HEK293 (cell line): ENCODE data around the gene ADAMTS17.
A peak's percentile ranks its signal among the peaks of the same experiment; 100 is the strongest.

ENCODE experiments used
- CTCF ChIA-PET: fragments of 350-600 bp; formaldehyde crosslinking; extraction: SDS; loops from one replicate; lab custom pipeline; 2021; ENCODE audit warnings: antibody characterized with exemption; lab: Yijun Ruan, JAX
- POLR2A ChIA-PET: fragments of 300-600 bp; formaldehyde crosslinking; extraction: SDS; loops from one replicate; lab custom pipeline; 2020; ENCODE audit warnings: antibody characterized with exemption, inconsistent platforms; lab: Yijun Ruan, JAX
- H3K27ac ChIP-seq: fragments of 200-500 bp; sonication (Bioruptor generic); 2 replicates; pipeline ENCODE4 v1.5.1; 2014; ENCODE audit warnings: low read depth, low read length, control low read depth, inconsistent platforms; ENCODE audit errors: extremely low read depth
- H3K36me3 ChIP-seq, 2 experiments: fragments of 200-500 bp in 1 of 2; sonication (Bioruptor generic) in 1 of 2; 1 replicate in 1 of 2; 2 replicates in 1 of 2; pipeline ENCODE4 v1.5.1; 2014 to 2017; ENCODE audit warnings: inconsistent platforms in 2 of 2, low read length in 2 of 2; ENCODE audit not compliant: control insufficient read depth in 2 of 2, insufficient read depth in 1 of 2
- H3K4me1 ChIP-seq: fragments of 200-500 bp; sonication (Bioruptor generic); 2 replicates; pipeline ENCODE4 v1.5.1; 2014; ENCODE audit warnings: mild to moderate bottlenecking, low read length, inconsistent platforms; ENCODE audit not compliant: control insufficient read depth, insufficient read depth
- H3K4me3 ChIP-seq: 2 replicates; pipeline ENCODE4 v1.5.1; 2011; ENCODE audit warnings: low read depth, mild to moderate bottlenecking, control low read depth, low read length, moderate library complexity
- H3K9me3 ChIP-seq: fragments of 200-500 bp; sonication (Bioruptor generic); 2 replicates; pipeline ENCODE4 v1.5.1; 2014; ENCODE audit warnings: low read depth, low read length, inconsistent platforms; ENCODE audit not compliant: control insufficient read depth, insufficient read depth
- EGR2 ChIP-seq: fragments of 450-650 bp; formaldehyde crosslinking; IDR thresholded peaks from 2 replicates; pipeline ENCODE4 v1.5.1; 2016; ENCODE audit warnings: low read depth, missing biosample characterization, missing genetic modification characterization
- FEZF1 ChIP-seq: fragments of 450-650 bp; formaldehyde crosslinking; IDR thresholded peaks from 2 replicates; pipeline ENCODE4 v1.5.1; 2016; ENCODE audit warnings: missing biosample characterization, missing genetic modification characterization
- HOXC10 ChIP-seq: sonication (generic); formaldehyde crosslinking; IDR thresholded peaks from 2 replicates; pipeline ENCODE4 v1.8.1; 2023; ENCODE audit warnings: mild to moderate bottlenecking, missing genetic modification reagents
- RBAK ChIP-seq: fragments of 450-650 bp; formaldehyde crosslinking; IDR thresholded peaks from 2 replicates; pipeline ENCODE4 v1.5.1; 2016; ENCODE audit warnings: missing biosample characterization, missing genetic modification characterization
- SCRT2 ChIP-seq: fragments of 450-650 bp; formaldehyde crosslinking; IDR thresholded peaks from 2 replicates; pipeline ENCODE4 v1.5.1; 2016; ENCODE audit warnings: missing biosample characterization, missing genetic modification characterization
- YY2 ChIP-seq: fragments of 450-650 bp; formaldehyde crosslinking; IDR thresholded peaks from 2 replicates; pipeline ENCODE4 v1.5.1; 2016; ENCODE audit warnings: missing biosample characterization, missing genetic modification characterization
- ZFHX2 ChIP-seq: fragments of 450-650 bp; formaldehyde crosslinking; conservative IDR thresholded peaks from 2 replicates; pipeline ENCODE4 v1.5.1; 2016; ENCODE audit warnings: missing biosample characterization, missing genetic modification characterization
- ZNF10 ChIP-seq: fragments of 450-650 bp; formaldehyde crosslinking; IDR thresholded peaks from 2 replicates; pipeline ENCODE4 v1.5.1; 2017; ENCODE audit warnings: missing biosample characterization, missing genetic modification characterization
- ZNF133 ChIP-seq: fragments of 450-650 bp; formaldehyde crosslinking; IDR thresholded peaks from 2 replicates; pipeline ENCODE4 v1.5.1; 2016; ENCODE audit warnings: missing biosample characterization, missing genetic modification characterization
- ZNF239 ChIP-seq: fragments of 450-650 bp; formaldehyde crosslinking; IDR thresholded peaks from 2 replicates; pipeline ENCODE4 v1.5.1; 2016; ENCODE audit warnings: missing biosample characterization, missing genetic modification characterization
- ZNF366 ChIP-seq: fragments of 450-650 bp; formaldehyde crosslinking; conservative IDR thresholded peaks from 2 replicates; pipeline ENCODE4 v1.5.1; 2016; ENCODE audit warnings: missing biosample characterization, missing genetic modification characterization
- ZNF423 ChIP-seq: fragments of 450-650 bp; formaldehyde crosslinking; IDR thresholded peaks from 2 replicates; pipeline ENCODE4 v1.5.1; 2016; ENCODE audit warnings: missing biosample characterization, missing genetic modification characterization
- ZNF48 ChIP-seq: fragments of 450-650 bp; formaldehyde crosslinking; IDR thresholded peaks from 2 replicates; pipeline ENCODE4 v1.5.1; 2016; ENCODE audit warnings: missing biosample characterization, missing genetic modification characterization
- ZNF555 ChIP-seq: fragments of 450-650 bp; formaldehyde crosslinking; conservative IDR thresholded peaks from 2 replicates; pipeline ENCODE4 v1.5.1; 2017; ENCODE audit warnings: missing biosample characterization, mild to moderate bottlenecking, missing genetic modification characterization, inconsistent platforms
- ZNF623 ChIP-seq: fragments of 450-650 bp; formaldehyde crosslinking; IDR thresholded peaks from 2 replicates; pipeline ENCODE4 v1.5.1; 2016; ENCODE audit warnings: missing biosample characterization, missing genetic modification characterization
- ZNF707 ChIP-seq: fragments of 450-650 bp; formaldehyde crosslinking; IDR thresholded peaks from 2 replicates; pipeline ENCODE4 v1.5.1; 2016; ENCODE audit warnings: missing biosample characterization, missing genetic modification characterization
- ZNF76 ChIP-seq: fragments of 450-650 bp; formaldehyde crosslinking; IDR thresholded peaks from 2 replicates; pipeline ENCODE4; 2016; ENCODE audit warnings: low read depth, missing biosample characterization, missing genetic modification characterization, borderline replicate concordance
- ZNF776 ChIP-seq: fragments of 450-650 bp; formaldehyde crosslinking; IDR thresholded peaks from 2 replicates; pipeline ENCODE4 v1.5.0; 2017; ENCODE audit warnings: missing biosample characterization, missing genetic modification characterization, borderline replicate concordance
- ZNF792 ChIP-seq: fragments of 450-650 bp; formaldehyde crosslinking; IDR thresholded peaks from 2 replicates; pipeline ENCODE4 v1.5.1; 2016; ENCODE audit warnings: missing biosample characterization, missing genetic modification characterization
- TF ChIP-seq, protein P1 (sequence below): fragments of 450-650 bp; formaldehyde crosslinking; IDR thresholded peaks from 2 replicates; pipeline ENCODE4 v1.5.1; 2017; ENCODE audit warnings: missing biosample characterization, missing genetic modification characterization
- TF ChIP-seq, protein P2 (sequence below): fragments of 450-650 bp; IDR thresholded peaks from 2 replicates; pipeline ENCODE4 v1.5.1; 2018; ENCODE audit warnings: missing biosample characterization, mild to moderate bottlenecking, missing genetic modification characterization
- TF ChIP-seq, protein P3 (sequence below): sonication (generic); formaldehyde crosslinking; IDR thresholded peaks from 2 replicates; pipeline ENCODE4 v1.8.1; 2022; ENCODE audit warnings: mild to moderate bottlenecking, moderate library complexity, missing genetic modification reagents
- TF ChIP-seq, protein P4 (sequence below): fragments of 450-650 bp; formaldehyde crosslinking; IDR thresholded peaks from 2 replicates; pipeline ENCODE4 v1.5.1; 2016; ENCODE audit warnings: missing biosample characterization, missing genetic modification characterization, borderline replicate concordance
- TF ChIP-seq, protein P5 (sequence below): fragments of 450-650 bp; formaldehyde crosslinking; conservative IDR thresholded peaks from 2 replicates; pipeline ENCODE4 v1.5.1; 2016; ENCODE audit warnings: low read depth, missing biosample characterization, missing genetic modification characterization

Gene ADAMTS17

DNA sequence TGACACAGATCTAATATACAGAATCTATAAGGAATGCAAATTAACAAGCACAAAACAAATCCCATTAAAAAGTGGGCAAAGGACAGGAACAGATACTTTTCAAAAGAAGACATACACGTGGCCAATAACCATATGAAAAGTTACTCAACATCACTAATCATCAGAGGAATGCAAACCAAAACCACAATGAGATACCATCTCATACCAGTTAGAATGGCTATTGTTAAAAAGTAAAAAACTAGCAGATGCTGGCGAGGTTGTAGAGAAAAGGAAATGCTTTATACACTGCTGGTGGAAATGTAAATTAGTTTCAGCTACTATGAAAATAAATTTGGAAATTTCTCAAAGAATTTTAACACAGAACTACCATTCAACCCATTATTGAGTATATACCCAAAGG, 50.7 kb downstream of the ADAMTS17 start (continued):
- TF ChIP-seq, protein P1, sequence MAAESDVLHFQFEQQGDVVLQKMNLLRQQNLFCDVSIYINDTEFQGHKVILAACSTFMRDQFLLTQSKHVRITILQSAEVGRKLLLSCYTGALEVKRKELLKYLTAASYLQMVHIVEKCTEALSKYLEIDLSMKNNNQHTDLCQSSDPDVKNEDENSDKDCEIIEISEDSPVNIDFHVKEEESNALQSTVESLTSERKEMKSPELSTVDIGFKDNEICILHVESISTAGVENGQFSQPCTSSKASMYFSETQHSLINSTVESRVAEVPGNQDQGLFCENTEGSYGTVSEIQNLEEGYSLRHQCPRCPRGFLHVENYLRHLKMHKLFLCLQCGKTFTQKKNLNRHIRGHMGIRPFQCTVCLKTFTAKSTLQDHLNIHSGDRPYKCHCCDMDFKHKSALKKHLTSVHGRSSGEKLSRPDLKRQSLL (tag by site-specific recombination) = no peak
- TF ChIP-seq ZNF423 (tag by site-specific recombination) (no peak), ZNF133 (tag by site-specific recombination) (no peak), YY2 (no peak), RBAK (no peak)
- TF ChIP-seq, protein P2, sequence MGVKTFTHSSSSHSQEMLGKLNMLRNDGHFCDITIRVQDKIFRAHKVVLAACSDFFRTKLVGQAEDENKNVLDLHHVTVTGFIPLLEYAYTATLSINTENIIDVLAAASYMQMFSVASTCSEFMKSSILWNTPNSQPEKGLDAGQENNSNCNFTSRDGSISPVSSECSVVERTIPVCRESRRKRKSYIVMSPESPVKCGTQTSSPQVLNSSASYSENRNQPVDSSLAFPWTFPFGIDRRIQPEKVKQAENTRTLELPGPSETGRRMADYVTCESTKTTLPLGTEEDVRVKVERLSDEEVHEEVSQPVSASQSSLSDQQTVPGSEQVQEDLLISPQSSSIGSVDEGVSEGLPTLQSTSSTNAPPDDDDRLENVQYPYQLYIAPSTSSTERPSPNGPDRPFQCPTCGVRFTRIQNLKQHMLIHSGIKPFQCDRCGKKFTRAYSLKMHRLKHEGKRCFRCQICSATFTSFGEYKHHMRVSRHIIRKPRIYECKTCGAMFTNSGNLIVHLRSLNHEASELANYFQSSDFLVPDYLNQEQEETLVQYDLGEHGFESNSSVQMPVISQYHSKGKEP = no peak

DNA sequence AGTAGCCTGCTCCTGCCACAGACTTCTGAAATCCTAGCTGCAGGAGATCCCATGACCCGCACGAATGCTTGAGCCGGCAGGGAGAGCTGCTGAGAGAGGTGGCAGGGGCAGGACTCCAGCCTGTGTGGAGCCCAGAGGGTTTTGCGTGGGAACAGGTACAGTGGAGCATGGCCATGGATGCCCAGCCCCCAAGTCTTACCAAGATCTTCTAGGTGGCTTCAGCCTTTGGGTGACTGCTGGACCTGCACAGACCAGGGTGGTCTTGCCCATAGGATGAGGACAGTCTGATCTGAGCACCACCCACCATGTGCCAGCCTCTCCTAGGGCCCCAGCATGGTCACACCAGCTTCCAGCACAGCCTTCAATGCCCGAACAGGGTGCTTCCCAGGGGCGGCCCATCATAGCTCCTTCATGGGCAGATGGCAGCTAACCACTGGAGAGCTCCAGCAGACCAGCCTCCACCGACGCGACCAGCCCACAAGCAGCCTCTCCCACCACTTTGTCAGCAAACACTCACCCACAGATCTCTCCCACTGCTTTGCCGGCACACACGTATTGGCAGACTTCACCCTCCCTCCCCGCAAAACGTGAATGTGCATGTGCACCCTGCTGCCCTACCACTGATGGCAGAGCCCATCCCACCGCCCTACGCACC, 56.0 kb downstream of the ADAMTS17 start:
- Histone ChIP-seq H3K36me3 (no peaks in the 10 kb centered on the region), H3K4me3 (no peak overlapping the region)
- TF ChIP-seq ZNF555 (tag by site-specific recombination) = no peak
- no peak for TF ChIP-seq HOXC10
- TF ChIP-seq FEZF1 (tag by site-specific recombination) = no peak
- peak; percentile 71 for TF ChIP-seq ZFHX2 (tag by site-specific recombination)
- peak; percentile 80 for TF ChIP-seq EGR2 (tag by site-specific recombination)
- TF ChIP-seq, all 188 proteins: peak for 2
- no peak overlapping the region for H3K27ac ChIP-seq
- ChIA-PET POLR2A (no interaction called here), CTCF (no interaction called here)
- H3K4me1 ChIP-seq = no peaks in the 10 kb centered on the region
- no peaks in the 10 kb centered on the region; the same call in 1 of the 2 replicates for H3K9me3 ChIP-seq

DNA sequence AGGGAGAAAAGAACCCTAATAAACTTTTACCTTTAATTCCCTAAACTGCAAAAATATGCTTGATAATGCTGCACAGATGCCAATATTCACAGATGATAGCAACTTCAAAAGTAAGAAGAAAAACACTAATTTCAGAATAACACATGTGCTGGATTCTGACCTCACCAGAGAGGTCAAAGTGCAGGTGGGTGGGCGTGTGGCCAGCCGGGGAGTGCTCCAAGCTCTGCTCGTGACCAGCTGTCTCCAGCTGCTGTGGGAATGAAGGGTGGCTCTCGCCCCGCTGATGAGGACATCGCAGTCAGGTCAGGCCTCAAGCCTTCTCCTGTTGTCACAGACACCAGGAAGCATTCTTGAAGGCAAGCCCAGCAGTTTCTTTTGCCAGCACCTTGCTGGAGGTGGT, 57.1 kb downstream of the ADAMTS17 start:
- Histone ChIP-seq H3K27ac (no peak overlapping the region), H3K36me3 (no peaks in the 10 kb centered on the region), H3K4me3 (no peak overlapping the region), H3K4me1 (no peaks in the 10 kb centered on the region), H3K9me3 (no peaks in the 10 kb centered on the region; the same call in 1 of the 2 replicates)
- ChIA-PET CTCF (no interaction called here), POLR2A (no interaction called here)
- TF ChIP-seq ZNF366 (tag by site-specific recombination) = no peak
- TF ChIP-seq ZNF10 = no peak
- TF ChIP-seq ZFHX2 (tag by site-specific recombination) = no peak
- TF ChIP-seq, protein P3, sequence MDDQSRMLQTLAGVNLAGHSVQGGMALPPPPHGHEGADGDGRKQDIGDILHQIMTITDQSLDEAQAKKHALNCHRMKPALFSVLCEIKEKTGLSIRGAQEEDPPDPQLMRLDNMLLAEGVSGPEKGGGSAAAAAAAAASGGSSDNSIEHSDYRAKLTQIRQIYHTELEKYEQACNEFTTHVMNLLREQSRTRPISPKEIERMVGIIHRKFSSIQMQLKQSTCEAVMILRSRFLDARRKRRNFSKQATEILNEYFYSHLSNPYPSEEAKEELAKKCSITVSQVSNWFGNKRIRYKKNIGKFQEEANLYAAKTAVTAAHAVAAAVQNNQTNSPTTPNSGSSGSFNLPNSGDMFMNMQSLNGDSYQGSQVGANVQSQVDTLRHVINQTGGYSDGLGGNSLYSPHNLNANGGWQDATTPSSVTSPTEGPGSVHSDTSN (CRISPR knock-in tag) = no peak
- TF ChIP-seq, protein P4, sequence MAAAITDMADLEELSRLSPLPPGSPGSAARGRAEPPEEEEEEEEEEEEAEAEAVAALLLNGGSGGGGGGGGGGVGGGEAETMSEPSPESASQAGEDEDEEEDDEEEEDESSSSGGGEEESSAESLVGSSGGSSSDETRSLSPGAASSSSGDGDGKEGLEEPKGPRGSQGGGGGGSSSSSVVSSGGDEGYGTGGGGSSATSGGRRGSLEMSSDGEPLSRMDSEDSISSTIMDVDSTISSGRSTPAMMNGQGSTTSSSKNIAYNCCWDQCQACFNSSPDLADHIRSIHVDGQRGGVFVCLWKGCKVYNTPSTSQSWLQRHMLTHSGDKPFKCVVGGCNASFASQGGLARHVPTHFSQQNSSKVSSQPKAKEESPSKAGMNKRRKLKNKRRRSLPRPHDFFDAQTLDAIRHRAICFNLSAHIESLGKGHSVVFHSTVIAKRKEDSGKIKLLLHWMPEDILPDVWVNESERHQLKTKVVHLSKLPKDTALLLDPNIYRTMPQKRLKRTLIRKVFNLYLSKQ (tag by site-specific recombination) = no peak
- TF ChIP-seq, protein P5, sequence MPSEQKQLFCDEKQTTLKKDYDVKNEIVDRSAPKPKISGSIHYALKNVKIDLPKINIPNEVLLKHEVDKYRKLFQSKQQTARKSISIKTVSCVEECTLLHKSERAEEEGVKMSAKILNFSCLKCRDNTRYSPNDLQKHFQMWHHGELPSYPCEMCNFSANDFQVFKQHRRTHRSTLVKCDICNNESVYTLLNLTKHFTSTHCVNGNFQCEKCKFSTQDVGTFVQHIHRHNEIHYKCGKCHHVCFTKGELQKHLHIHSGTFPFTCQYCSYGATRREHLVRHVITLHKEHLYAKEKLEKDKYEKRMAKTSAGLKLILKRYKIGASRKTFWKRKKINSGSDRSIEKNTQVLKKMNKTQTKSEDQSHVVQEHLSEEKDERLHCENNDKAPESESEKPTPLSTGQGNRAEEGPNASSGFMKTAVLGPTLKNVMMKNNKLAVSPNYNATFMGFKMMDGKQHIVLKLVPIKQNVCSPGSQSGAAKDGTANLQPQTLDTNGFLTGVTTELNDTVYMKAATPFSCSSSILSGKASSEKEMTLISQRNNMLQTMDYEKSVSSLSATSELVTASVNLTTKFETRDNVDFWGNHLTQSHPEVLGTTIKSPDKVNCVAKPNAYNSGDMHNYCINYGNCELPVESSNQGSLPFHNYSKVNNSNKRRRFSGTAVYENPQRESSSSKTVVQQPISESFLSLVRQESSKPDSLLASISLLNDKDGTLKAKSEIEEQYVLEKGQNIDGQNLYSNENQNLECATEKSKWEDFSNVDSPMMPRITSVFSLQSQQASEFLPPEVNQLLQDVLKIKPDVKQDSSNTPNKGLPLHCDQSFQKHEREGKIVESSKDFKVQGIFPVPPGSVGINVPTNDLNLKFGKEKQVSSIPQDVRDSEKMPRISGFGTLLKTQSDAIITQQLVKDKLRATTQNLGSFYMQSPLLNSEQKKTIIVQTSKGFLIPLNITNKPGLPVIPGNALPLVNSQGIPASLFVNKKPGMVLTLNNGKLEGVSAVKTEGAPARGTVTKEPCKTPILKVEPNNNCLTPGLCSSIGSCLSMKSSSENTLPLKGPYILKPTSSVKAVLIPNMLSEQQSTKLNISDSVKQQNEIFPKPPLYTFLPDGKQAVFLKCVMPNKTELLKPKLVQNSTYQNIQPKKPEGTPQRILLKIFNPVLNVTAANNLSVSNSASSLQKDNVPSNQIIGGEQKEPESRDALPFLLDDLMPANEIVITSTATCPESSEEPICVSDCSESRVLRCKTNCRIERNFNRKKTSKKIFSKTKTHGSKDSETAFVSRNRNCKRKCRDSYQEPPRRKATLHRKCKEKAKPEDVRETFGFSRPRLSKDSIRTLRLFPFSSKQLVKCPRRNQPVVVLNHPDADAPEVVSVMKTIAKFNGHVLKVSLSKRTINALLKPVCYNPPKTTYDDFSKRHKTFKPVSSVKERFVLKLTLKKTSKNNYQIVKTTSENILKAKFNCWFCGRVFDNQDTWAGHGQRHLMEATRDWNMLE (tag by site-specific recombination) = no peak
- TF ChIP-seq ZNF776 (tag by site-specific recombination) = no peak
- TF ChIP-seq ZNF76 (tag by site-specific recombination) = no peak
- TF ChIP-seq ZNF48 (tag by site-specific recombination) = no peak
- no peak for TF ChIP-seq SCRT2 (tag by site-specific recombination)
- no peak for TF ChIP-seq ZNF623 (tag by site-specific recombination)
- TF ChIP-seq ZNF707 (tag by site-specific recombination) = no peak
- TF ChIP-seq ZNF239 (tag by site-specific recombination) = no peak
- no peak for TF ChIP-seq ZNF792 (tag by site-specific recombination)
